Psoas muscle (tissue), 8 donors: ENCODE data around the gene PLXND1. TPM values are rescaled to one million over a fixed set of nuclear protein-coding genes. Genes with fewer than 3 reads are reported as not detected.

Experiments
- ATAC-seq, 4 donors: fragments of 200-7000 bp; cut with Tn5 transposase; one replicate each; pipeline ENCODE4 v1.9.1; 2020; ENCODE audit warnings: moderate library complexity in 3 of 4, mild to moderate bottlenecking in 2 of 4
- DNase-seq, 2 donors: peaks; one replicate each; pipeline ENCODE4 v3.0.0-alpha.2; 2020
- H3K27ac ChIP-seq: fragments of 200-600 bp; one replicate; pipeline ENCODE4 v1.8.0; 2022
- H3K27me3 ChIP-seq, 3 donors: fragments of 200-600 bp in 1 of 3; one replicate each; pipeline versions ENCODE4 v1.6.1 to v1.8.0; 2013 to 2022; ENCODE audit warnings: low read length in 2 of 3, mild to moderate bottlenecking in 2 of 3, moderate library complexity in 1 of 3; ENCODE audit not compliant: insufficient read depth in 3 of 3
- H3K36me3 ChIP-seq, 2 donors: fragments of 200-600 bp in 1 of 2; one replicate each; pipeline versions ENCODE4 v1.6.1 to v1.8.0; 2013 to 2022; ENCODE audit warnings: low read depth in 1 of 2, mild to moderate bottlenecking in 1 of 2, moderate library complexity in 1 of 2; ENCODE audit not compliant: insufficient read depth in 1 of 2
- H3K4me1 ChIP-seq: fragments of 200-600 bp; one replicate; pipeline ENCODE4 v1.8.0; 2022
- H3K4me3 ChIP-seq: fragments of 200-600 bp; one replicate; pipeline ENCODE4 v1.8.0; 2022; ENCODE audit warnings: mild to moderate bottlenecking
- H3K9me3 ChIP-seq: fragments of 200-600 bp; one replicate; pipeline ENCODE4 v1.8.0; 2022
- WGBS, 3 donors: extraction: QIAGEN DNeasy Blood & Tissue Kit; methylation state at CpG; one replicate each; pipeline versions ENCODE4 v1.1.6 to v1.1.7; 2013; 5-methylcytosine and 5-hydroxymethylcytosine counted together
- intact Hi-C, 2 donors: fragments of 100-400 bp; cut with DNase I; formaldehyde crosslinking; loops; one replicate each; pipeline versions ENCODE4 v1.11.0 to v1.14.2; 2022
- polyA plus RNA-seq, 3 donors: library from polyadenylated mRNA; stranded (reverse); fragments of 200-250 nt; gene quantifications; one replicate each; pipeline ENCODE4 v1.2.3, GENCODE V29; 2013
- total RNA-seq, 4 donors: library from RNA; stranded (reverse); fragmentation: NEBNext Ultra II Directional in 2 of 4; extraction: Animal tissue kit (Norgen Biotek cat#: 25700) in 2 of 4; gene quantifications; one replicate each; pipeline versions ENCODE4 v1.2.1 to v1.2.4, GENCODE V29; 2021 to 2023
- TF ChIP-seq, protein P1 (sequence below): fragments of 200-600 bp; IDR thresholded peaks from one replicate; pipeline ENCODE4 v1.8.0; 2022; ENCODE audit warnings: antibody characterized with exemption
- donor health status: healthy with polysubstance abuse.
- donor health status: DM: no; HTN: no; CAD: no; lungs with moderate emphysema.
- donor health status: Bipolar disorder and iron deficiency.
- donor health status: healthy.
- donor health status: DM: yes; HTN: yes; CAD: no.
- donor health status: DM: no; HTN: no; CAD: no.
- donor health status: DM: no; HTN: no; CAD: no.
- donor health status: DM: yes; HTN: yes; CAD: no.

PLXND1 gene
- total and polyA plus RNA-seq, 7 donors, result 15.5 to 49.9 (median 28.2) TPM

DNA sequence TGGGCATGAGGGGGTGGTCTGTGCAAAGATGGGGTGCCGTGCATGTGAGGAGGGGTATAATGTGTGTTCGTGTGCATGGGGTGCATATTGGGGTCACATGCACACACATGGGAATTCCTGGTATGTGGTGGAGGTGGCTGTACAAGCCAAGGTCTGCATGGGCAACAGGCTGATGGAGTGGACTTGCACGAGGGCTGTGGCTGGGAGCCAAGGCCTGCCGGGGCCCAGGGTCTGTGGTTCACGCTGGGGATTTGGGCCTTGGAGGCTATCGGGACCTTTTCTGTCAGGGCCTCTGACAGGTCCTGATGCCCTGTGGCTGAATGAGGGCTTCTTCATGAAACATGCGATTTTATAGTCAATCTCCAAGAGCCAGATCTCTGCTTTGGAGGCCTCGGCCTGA lies 9.8 kb upstream of the PLXND1 start:
- ATAC-seq (no peak), DNase-seq (no peak)
- H3K27me3 ChIP-seq, result no peaks in the 10 kb centered on the region
- no peaks in the 10 kb centered on the region for H3K9me3 ChIP-seq
- H3K4me3 ChIP-seq, result no peak overlapping the region
- peaks cover 18% of the 10 kb centered on the region for H3K4me1 ChIP-seq
- WGBS, 3 donors, result 51 to 66% (median 53%) methylated on average over 8 of the region's 8 CpGs
- intact Hi-C loops, result no loop called here
- no peak overlapping the region for H3K27ac ChIP-seq
- no peaks in the 10 kb centered on the region for H3K36me3 ChIP-seq
- TF ChIP-seq, protein P1, sequence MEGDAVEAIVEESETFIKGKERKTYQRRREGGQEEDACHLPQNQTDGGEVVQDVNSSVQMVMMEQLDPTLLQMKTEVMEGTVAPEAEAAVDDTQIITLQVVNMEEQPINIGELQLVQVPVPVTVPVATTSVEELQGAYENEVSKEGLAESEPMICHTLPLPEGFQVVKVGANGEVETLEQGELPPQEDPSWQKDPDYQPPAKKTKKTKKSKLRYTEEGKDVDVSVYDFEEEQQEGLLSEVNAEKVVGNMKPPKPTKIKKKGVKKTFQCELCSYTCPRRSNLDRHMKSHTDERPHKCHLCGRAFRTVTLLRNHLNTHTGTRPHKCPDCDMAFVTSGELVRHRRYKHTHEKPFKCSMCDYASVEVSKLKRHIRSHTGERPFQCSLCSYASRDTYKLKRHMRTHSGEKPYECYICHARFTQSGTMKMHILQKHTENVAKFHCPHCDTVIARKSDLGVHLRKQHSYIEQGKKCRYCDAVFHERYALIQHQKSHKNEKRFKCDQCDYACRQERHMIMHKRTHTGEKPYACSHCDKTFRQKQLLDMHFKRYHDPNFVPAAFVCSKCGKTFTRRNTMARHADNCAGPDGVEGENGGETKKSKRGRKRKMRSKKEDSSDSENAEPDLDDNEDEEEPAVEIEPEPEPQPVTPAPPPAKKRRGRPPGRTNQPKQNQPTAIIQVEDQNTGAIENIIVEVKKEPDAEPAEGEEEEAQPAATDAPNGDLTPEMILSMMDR, result no peak

DNA sequence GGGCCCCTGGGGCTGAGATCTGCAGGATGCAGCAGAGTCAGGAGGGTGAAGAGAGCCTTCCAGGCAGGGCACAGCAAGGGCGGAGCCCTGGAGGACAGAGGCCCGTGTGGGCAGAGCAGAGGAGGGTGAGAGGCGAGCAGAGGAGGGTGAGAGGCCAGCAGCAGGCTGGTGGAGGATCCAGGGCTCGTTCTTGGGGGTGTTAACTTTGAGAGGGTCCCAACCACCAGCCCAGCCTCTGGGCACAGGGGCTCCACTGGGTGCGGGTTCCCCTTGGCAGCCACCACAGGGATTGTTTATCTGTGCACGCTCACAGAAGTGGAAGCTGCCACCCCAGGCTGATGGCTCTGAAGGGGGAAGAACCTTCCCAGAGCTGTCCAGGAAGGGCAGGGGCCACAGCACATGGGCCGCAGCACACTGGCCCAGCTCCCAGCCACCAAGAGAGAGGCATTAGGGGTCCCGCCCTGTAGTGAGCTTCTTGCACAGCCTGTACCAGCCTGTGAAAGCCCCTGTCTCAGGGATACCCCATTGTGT lies 9.3 kb upstream of the PLXND1 start:
- Histone ChIP-seq H3K4me3 (no peak overlapping the region), H3K36me3 (no peaks in the 10 kb centered on the region), H3K27ac (peak overlapping the region; percentile 25), H3K9me3 (no peaks in the 10 kb centered on the region), H3K27me3 (no peaks in the 10 kb centered on the region), H3K4me1 (peaks cover 18% of the 10 kb centered on the region)
- 70 to 75% (median 73%) methylated on average over 8 of the region's 8 CpGs for WGBS, 3 donors
- ATAC-seq (peak in 2 of 4 donors; percentile 3 to 14), DNase-seq (peak in 1 of 2 donors; percentile 55)
- intact Hi-C loops, result no loop called here
- TF ChIP-seq, protein P1, result no peak

DNA sequence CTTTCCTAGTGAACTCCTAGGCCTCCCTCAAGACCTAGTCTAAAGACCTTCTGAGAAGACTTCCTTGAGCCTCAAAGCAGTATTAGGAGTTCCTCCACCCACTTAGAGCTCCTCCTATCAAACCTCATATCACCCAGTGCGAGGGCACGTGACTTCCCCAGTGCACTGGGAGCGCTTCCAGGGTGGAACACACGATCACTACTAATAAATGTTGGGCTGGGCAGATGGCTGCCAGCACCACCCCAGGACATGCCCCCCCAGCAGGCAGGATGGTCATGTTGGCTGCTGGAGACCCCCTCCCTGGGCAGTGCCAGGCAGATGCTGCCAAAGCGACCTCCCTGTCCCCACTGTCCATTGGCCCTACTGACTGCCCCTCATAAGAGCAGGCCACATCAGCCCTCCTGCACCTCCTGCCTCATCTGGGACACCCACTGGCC lies 8.5 kb upstream of the PLXND1 start:
- H3K27me3 ChIP-seq, result no peaks in the 10 kb centered on the region
- no peaks in the 10 kb centered on the region for H3K9me3 ChIP-seq
- peaks cover 18% of the 10 kb centered on the region for H3K4me1 ChIP-seq
- ATAC-seq (peak in 2 of 4 donors; percentile 23 to 47), DNase-seq (peak; percentile 41 to 69)
- no peak overlapping the region for H3K27ac ChIP-seq
- H3K36me3 ChIP-seq, result no peaks in the 10 kb centered on the region
- WGBS, 3 donors, result 41 to 66% (median 42%) methylated on average over 5 of the region's 5 CpGs
- TF ChIP-seq, protein P1, result no peak
- intact Hi-C loops, result no loop called here
- no peak overlapping the region for H3K4me3 ChIP-seq

DNA sequence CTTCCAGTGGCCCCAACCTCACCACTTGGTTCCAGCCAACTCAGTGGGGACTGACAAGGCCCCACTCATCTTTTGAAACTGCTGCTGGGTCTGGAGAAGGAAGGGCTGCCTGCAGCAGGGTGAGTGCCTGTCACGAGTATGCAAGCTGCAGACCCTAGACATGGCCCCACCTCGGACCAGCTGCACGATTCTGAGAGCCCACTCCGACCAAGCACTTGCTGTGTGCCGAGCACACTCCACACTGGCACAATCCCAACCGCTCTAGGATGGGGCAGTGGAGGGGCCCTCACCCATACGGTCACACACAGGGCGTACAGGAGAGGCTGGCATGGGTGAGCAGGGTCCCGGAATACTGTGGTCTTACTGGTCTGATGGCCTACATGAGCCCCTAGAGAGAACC lies 8.0 kb upstream of the PLXND1 start:
- DNase-seq, result peak; percentile 10 to 41
- peaks cover 15% of the 10 kb centered on the region for H3K4me1 ChIP-seq
- no peaks in the 10 kb centered on the region for H3K36me3 ChIP-seq
- 82 to 87% (median 86%) methylated on average over 9 of the region's 9 CpGs for WGBS, 3 donors
- H3K4me3 ChIP-seq, result no peak overlapping the region
- intact Hi-C loops, result no loop called here
- TF ChIP-seq, protein P1, result no peak
- H3K9me3 ChIP-seq, result no peaks in the 10 kb centered on the region
- ATAC-seq, result no peak
- H3K27ac ChIP-seq, result no peak overlapping the region
- H3K27me3 ChIP-seq, result no peaks in the 10 kb centered on the region

DNA sequence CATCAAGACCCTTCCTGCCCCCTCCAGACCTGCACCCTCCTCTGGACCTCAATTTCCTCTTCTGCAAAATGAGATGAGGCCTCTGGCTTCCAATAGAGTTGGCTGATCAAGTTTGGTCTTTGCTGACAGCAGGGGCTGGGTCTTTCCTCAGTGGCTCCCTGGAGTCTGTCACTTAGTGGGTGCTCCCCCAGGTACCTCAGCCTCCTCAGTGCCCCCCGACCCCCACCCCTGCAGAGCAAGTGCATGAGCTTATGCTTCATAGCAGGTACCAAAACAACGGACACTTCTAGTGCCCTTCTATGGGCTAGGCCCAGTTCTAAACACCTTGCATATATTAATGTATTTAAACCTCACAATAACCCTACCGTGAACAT lies 6.9 kb upstream of the PLXND1 start:
- ATAC-seq (no peak), DNase-seq (peak in 1 of 2 donors; percentile 8)
- H3K27me3 ChIP-seq, result no peaks in the 10 kb centered on the region
- H3K4me3 ChIP-seq, result no peak overlapping the region
- peaks cover 9% of the 10 kb centered on the region for H3K4me1 ChIP-seq
- 86 to 92% (median 87%) methylated on average over 3 of the region's 3 CpGs for WGBS, 3 donors
- intact Hi-C loops, result no loop called here
- H3K36me3 ChIP-seq, result no peaks in the 10 kb centered on the region
- no peaks in the 10 kb centered on the region for H3K9me3 ChIP-seq
- TF ChIP-seq, protein P1, result no peak
- no peak overlapping the region for H3K27ac ChIP-seq
